ENCODE measurements around the gene JARID2.

- no peak for TF ChIP-seq CTCF (conservative IDR thresholded peaks at IDR 0.05 in 1 of 2, IDR thresholded peaks at IDR 0.05 in 1 of 2; ENCODE audit: extremely low read depth in 1 of 2, insufficient read depth in 1 of 2, low read depth in 1 of 2, low read length in 2 of 2)
- no peak for TF ChIP-seq EZH2 (IDR thresholded peaks at IDR 0.05; ENCODE audit: borderline replicate concordance, low read length)
These were observed 261.9 kb downstream of the JARID2 start for GRCh38 chr6:15507746-15508145.

Measured in mammary epithelial cell (primary cell).